HepG2 (cell line): Measurements from ENCODE around the gene CENPE. TPM values are rescaled to one million over a fixed set of nuclear protein-coding genes. Genes with fewer than 3 reads are reported as not detected.

Experiments
- ATM ChIP-seq: fragments of 450-650 bp; IDR thresholded peaks from 2 replicates; pipeline ENCODE4 v1.7.1; 2017; ENCODE audit warnings: mild to moderate bottlenecking, borderline replicate concordance
- CREB1 ChIP-seq, 2 experiments: fragments of 450-650 bp in 1 of 2; IDR thresholded peaks; 2 replicates each; pipeline ENCODE4 v1.6.1; 2016 to 2017; ENCODE audit warnings: control low read depth in 1 of 2, mild to moderate bottlenecking in 1 of 2, missing compliant biosample characterization in 1 of 2, missing genetic modification characterization in 1 of 2
- EEA1 ChIP-seq: sonication (generic); formaldehyde crosslinking; IDR thresholded peaks from 2 replicates; pipeline ENCODE4 v1.5.1; 2020; ENCODE audit warnings: mild to moderate bottlenecking, missing genetic modification reagents, borderline replicate concordance
- LCORL ChIP-seq, 2 experiments: fragments of 450-650 bp in 1 of 2; sonication (generic) in 1 of 2; formaldehyde crosslinking in 1 of 2; IDR thresholded peaks; 2 replicates each; pipeline versions ENCODE4 v1.5.0 to v1.6.1; 2017 to 2020; ENCODE audit warnings: antibody characterized with exemption in 1 of 2, missing genetic modification reagents in 1 of 2
- NR1H2 ChIP-seq: sonication (generic); formaldehyde crosslinking; IDR thresholded peaks from 2 replicates; pipeline ENCODE4 v1.8.1; 2022; ENCODE audit warnings: low read depth, missing genetic modification reagents, borderline replicate concordance
- RARG ChIP-seq: sonication (generic); formaldehyde crosslinking; IDR thresholded peaks from 2 replicates; pipeline ENCODE4 v1.4.0; 2020; ENCODE audit warnings: low read depth, mild to moderate bottlenecking, missing genetic modification reagents
- RNF2 ChIP-seq: fragments of 450-650 bp; conservative IDR thresholded peaks from 2 replicates; pipeline ENCODE4 v1.6.1; 2016; ENCODE audit warnings: low read depth
- SNAPC4 ChIP-seq: sonication (generic); formaldehyde crosslinking; IDR thresholded peaks from 2 replicates; pipeline ENCODE4 v1.4.0; 2020; ENCODE audit warnings: mild to moderate bottlenecking, missing genetic modification reagents
- ZFP41 ChIP-seq: sonication (generic); formaldehyde crosslinking; IDR thresholded peaks from 2 replicates; pipeline ENCODE4 v1.4.0; 2020; ENCODE audit warnings: mild to moderate bottlenecking, missing genetic modification reagents, borderline replicate concordance
- ZMYM2 ChIP-seq: sonication (generic); formaldehyde crosslinking; IDR thresholded peaks from 2 replicates; pipeline ENCODE4 v1.8.0; 2022; ENCODE audit warnings: mild to moderate bottlenecking, missing genetic modification reagents
- ZMYM4 ChIP-seq: sonication (generic); formaldehyde crosslinking; IDR thresholded peaks from 2 replicates; pipeline ENCODE4 v1.8.1; 2023; ENCODE audit warnings: mild to moderate bottlenecking, missing genetic modification reagents
- ZNF782 ChIP-seq: sonication (generic); formaldehyde crosslinking; IDR thresholded peaks from 2 replicates; pipeline ENCODE4 v1.4.0; 2020; ENCODE audit warnings: missing genetic modification reagents, mild to moderate bottlenecking, borderline replicate concordance
- ZUFSP ChIP-seq: sonication (generic); formaldehyde crosslinking; IDR thresholded peaks from 2 replicates; pipeline ENCODE4 v1.9.0; 2021; ENCODE audit warnings: missing genetic modification reagents, mild to moderate bottlenecking, borderline replicate concordance
- polyA plus RNA-seq, 8 experiments: library from polyadenylated mRNA; depleted of rRNA in 3 of 8; stranded (reverse) in 7 of 8; unstranded in 1 of 8; fragments of >200 nt; fragmentation: Illumina TruSeq in 4 of 8; extraction: Trizol in 4 of 8; gene quantifications; 2 replicates each; pipeline versions ENCODE4 v1.2.1 to v1.2.3, GENCODE V29; 2011 to 2016; ENCODE audit warnings: low read depth in 4 of 8, missing spikeins in 1 of 8, mixed read lengths in 1 of 8; ENCODE audit not compliant: insufficient read depth in 1 of 8
- total RNA-seq, 5 experiments: library from RNA; depleted of rRNA; stranded (reverse); fragments of >200 nt; fragmentation: Illumina TruSeq; extraction: Trizol; gene quantifications; 2 replicates each; pipeline ENCODE4 v1.2.3, GENCODE V29; 2016; ENCODE audit warnings: low read depth in 1 of 5
- TF ChIP-seq, protein P1 (sequence below): IDR thresholded peaks from 2 replicates; pipeline ENCODE4 v1.6.1; 2016; ENCODE audit warnings: low read depth, control low read depth
- TF ChIP-seq, protein P2 (sequence below): sonication (generic); formaldehyde crosslinking; conservative IDR thresholded peaks from 2 replicates; pipeline ENCODE4 v1.4.0; 2020; ENCODE audit warnings: mild to moderate bottlenecking, missing genetic modification reagents, moderate library complexity

The CENPE gene
- total and polyA plus RNA-seq, 2 of the 13 experiments (the other 11 are each of a cell fraction or from before 2014, with no cell fraction given) = 2.1 to 19.8 TPM

DNA sequence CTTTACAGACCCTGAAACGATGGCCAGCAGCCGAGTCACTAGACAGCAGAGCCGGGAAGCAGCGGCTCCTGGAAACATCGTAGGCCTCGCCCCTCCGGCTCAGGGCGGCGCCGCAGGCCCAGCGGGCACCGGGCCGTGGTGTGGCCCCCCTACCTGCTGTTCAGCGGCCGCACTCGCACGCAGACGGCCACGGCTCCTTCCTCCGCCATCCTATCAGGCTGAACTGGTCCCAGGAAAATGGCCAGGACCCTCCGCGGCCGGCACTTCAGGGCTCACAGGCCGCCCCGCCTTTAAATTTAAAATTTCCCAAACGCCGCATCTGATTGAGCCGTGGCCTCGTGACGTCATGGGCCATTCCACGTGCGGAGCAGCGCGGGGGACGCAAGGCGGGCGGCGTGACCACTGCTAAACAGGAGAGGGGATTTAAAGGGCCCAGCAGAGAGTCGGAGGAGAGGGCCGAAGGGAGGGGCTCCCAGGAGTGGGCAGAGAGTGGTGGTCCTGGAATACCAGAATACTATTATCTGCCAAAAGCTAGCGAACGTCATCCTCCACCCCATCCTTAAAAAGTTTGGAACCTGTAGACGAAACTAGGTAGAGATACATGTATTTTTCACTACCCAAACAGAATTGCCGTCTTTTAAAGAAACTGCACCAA, at the start of gene CENPE (continued):
- TF ChIP-seq SNAPC4 (CRISPR knock-in tag) = 0 out of 2 replicates have a peak, but pooled peaks have one; percentile 38
- TF ChIP-seq, protein P1, sequence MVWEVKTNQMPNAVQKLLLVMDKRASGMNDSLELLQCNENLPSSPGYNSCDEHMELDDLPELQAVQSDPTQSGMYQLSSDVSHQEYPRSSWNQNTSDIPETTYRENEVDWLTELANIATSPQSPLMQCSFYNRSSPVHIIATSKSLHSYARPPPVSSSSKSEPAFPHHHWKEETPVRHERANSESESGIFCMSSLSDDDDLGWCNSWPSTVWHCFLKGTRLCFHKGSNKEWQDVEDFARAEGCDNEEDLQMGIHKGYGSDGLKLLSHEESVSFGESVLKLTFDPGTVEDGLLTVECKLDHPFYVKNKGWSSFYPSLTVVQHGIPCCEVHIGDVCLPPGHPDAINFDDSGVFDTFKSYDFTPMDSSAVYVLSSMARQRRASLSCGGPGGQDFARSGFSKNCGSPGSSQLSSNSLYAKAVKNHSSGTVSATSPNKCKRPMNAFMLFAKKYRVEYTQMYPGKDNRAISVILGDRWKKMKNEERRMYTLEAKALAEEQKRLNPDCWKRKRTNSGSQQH (CRISPR knock-in tag) = peak; percentile 47; the same call in 1 of the 2 replicates
- no peak for TF ChIP-seq ZMYM2
- TF ChIP-seq ZUFSP (CRISPR knock-in tag) = no peak
- no peak for TF ChIP-seq ATM
- TF ChIP-seq NR1H2 (CRISPR knock-in tag) = no peak
- TF ChIP-seq LCORL (IDR thresholded peaks at IDR 0.05) = no peak
- TF ChIP-seq LCORL (CRISPR knock-in tag; IDR thresholded peaks at IDR 0.05) = peak; percentile 40; the same call in 1 of the 2 replicates
- no peak for TF ChIP-seq ZNF782 (CRISPR knock-in tag)
- TF ChIP-seq, protein P2, sequence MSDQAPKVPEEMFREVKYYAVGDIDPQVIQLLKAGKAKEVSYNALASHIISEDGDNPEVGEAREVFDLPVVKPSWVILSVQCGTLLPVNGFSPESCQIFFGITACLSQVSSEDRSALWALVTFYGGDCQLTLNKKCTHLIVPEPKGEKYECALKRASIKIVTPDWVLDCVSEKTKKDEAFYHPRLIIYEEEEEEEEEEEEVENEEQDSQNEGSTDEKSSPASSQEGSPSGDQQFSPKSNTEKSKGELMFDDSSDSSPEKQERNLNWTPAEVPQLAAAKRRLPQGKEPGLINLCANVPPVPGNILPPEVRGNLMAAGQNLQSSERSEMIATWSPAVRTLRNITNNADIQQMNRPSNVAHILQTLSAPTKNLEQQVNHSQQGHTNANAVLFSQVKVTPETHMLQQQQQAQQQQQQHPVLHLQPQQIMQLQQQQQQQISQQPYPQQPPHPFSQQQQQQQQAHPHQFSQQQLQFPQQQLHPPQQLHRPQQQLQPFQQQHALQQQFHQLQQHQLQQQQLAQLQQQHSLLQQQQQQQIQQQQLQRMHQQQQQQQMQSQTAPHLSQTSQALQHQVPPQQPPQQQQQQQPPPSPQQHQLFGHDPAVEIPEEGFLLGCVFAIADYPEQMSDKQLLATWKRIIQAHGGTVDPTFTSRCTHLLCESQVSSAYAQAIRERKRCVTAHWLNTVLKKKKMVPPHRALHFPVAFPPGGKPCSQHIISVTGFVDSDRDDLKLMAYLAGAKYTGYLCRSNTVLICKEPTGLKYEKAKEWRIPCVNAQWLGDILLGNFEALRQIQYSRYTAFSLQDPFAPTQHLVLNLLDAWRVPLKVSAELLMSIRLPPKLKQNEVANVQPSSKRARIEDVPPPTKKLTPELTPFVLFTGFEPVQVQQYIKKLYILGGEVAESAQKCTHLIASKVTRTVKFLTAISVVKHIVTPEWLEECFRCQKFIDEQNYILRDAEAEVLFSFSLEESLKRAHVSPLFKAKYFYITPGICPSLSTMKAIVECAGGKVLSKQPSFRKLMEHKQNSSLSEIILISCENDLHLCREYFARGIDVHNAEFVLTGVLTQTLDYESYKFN (CRISPR knock-in tag) = peak; percentile 46
- TF ChIP-seq RARG (CRISPR knock-in tag) = no peak
- TF ChIP-seq EEA1 (CRISPR knock-in tag) = 0 out of 2 replicates have a peak, but pooled peaks have one; percentile 60
- TF ChIP-seq ZMYM4 (CRISPR knock-in tag) = peak; percentile 99
- TF ChIP-seq RNF2 = no peak
- TF ChIP-seq CREB1 (IDR thresholded peaks at IDR 0.05) = peak; percentile 100
- TF ChIP-seq CREB1 (CRISPR knock-in tag; IDR thresholded peaks at IDR 0.05) = peak; percentile 99
- TF ChIP-seq ZFP41 (CRISPR knock-in tag) = peak; percentile 75; the same call in 1 of the 2 replicates
